Placental epithelial cell (primary cell): ENCODE data around the gene FSIP2. TPM values are rescaled to one million over a fixed set of nuclear protein-coding genes. Genes with fewer than 3 reads are reported as not detected.

Source experiments
- total RNA-seq: library from RNA; depleted of rRNA; stranded (reverse); fragments of >200 nt; gene quantifications from 2 replicates; pipeline ENCODE4 v1.2.3, GENCODE V29; 2012

FSIP2 gene, protein sequence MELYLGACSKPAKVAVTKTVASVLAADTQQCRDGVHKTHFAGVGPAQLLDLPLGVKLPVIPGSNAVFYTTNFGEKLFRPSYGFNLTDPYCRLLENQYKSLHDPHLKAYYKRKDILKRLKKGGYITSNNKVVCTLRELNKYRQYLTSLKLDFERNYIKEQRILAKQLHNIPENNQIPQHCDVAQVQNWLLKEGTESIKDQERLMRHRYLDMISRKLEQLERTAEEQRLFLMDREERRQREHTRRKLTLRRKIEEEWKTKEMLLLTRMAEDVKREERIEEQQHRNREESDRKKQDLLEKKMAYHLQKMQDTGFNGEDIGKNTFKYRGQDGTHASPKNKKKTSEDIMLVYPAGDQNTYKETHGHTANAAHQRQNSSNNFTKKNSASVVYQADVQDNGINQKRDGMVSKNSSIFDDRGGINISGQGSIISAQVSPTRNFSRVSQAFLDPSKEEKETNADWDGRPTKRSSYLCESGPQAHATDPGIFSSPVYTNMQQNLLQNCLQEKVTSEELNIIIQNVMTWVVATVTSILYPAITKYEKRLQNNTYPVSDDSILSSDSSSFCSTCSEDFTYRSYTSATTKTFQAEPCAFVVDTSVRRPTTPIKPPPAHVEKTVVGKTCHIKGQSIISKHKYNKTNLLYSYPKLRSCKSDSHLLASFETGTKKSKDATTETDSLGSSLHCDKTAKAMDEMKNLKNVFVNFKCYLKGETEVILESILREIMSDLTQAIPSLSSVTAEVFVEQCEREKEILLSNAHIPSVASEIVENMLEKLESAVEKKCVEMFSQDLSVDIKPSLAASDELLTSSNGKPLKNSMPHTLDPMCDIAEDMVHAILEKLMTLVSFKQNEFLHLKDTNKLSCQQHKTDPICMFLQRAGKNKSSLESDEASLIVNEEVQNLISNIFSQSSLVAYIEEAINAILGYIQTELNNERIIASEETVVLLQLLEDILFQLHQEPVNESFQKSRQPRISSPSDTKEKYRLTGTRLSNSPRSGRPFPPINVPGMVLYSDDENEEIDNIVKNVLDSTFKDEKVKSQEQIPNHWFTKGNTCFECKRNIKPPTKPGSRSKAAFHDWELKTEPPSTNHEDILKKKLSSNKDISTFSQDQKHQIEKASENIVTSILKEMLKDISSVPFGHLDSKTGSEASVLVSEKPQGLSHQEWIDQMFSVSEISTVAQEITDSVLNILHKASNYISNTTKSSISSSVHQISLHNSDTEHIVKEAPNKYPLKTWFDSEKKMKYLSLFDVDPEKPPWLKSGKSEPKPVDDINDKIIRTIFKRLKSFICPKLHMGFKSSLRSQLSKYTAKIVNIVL (N-terminal part only)
- 2.4 and 2.6 TPM in 2 replicates for total RNA-seq

DNA sequence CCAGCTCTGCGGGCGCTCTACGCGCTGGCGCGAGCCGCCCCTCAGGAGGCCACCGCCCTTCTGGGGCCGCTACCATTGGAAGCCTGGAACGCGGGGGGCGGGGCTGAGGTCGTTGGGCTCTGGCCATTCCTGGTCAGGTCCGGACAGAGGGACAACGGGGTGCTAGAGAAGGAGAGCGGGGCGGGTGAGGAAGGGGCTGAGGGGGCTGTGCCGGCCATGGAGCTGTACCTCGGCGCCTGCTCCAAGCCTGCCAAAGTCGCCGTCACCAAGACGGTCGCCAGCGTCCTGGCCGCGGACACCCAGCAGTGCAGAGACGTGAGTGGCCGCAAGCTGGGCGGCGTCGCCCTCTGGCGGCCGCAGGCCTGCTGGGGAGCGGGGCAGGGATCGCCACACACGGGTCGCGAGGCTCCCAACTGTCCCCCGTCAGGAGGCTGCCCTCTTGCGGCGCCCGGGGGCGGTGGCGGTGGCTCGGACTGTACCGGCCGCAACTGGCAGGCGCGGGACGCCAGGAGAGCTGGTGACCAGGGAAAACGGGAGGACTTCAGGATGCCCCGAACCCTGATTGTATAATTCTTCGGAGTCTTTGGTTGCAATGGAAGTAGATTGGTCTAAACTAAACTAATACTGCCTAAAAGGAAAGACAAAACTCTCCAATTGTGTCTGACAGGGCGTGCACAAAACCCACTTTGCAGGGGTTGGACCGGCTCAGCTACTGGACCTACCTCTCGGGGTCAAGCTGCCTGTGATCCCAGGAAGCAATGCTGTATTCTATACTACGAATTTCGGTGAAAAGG lies at the start of gene FSIP2:
TSS of gene FSIP2 (plus strand) at position 126 of the 794 bp plus-strand sequence. CDS start at position 217, 91 bp downstream.

